ENCODE data around the gene NAV3.

NAV3 gene

GRCh38 chr12:78007173-78007572 is 176.5 kb downstream of the NAV3 start:
- DNase-seq (ENCODE audit: low spot score): no peak
- TF ChIP-seq CTCF (IDR thresholded peaks at IDR 0.05; ENCODE audit: borderline replicate concordance, control extremely low read depth, extremely low read depth, insufficient read depth, missing control alignments): no peak
- in situ Hi-C loops (cut with MboI; ENCODE audit: low sequenced_read_pairs, unreplicated experiment): no loop called here

GRCh38 chr12:78009031-78009430 is 178.3 kb downstream of the NAV3 start:
- in situ Hi-C loops (cut with MboI; ENCODE audit: low sequenced_read_pairs, unreplicated experiment): no loop called here
- DNase-seq (ENCODE audit: low spot score): no peak
- no peak for TF ChIP-seq CTCF (IDR thresholded peaks at IDR 0.05; ENCODE audit: borderline replicate concordance, control extremely low read depth, extremely low read depth, insufficient read depth, missing control alignments)

- in situ Hi-C loops (cut with MboI; ENCODE audit: low sequenced_read_pairs, unreplicated experiment): no loop called here
- no peak for DNase-seq (ENCODE audit: low spot score)
Observed at GRCh38 chr12:78018171-78018910, 187.6 kb downstream of the NAV3 start.

GRCh38 chr12:78018939-78019338 is 188.2 kb downstream of the NAV3 start:
- no peak for TF ChIP-seq CTCF (IDR thresholded peaks at IDR 0.05; ENCODE audit: borderline replicate concordance, control extremely low read depth, extremely low read depth, insufficient read depth, missing control alignments)
- DNase-seq (ENCODE audit: low spot score): no peak
- in situ Hi-C loops (cut with MboI; ENCODE audit: low sequenced_read_pairs, unreplicated experiment): no loop called here

More at GRCh38 chr12:78018171-78018910, 187.6 kb downstream of the NAV3 start:
- TF ChIP-seq CTCF (IDR thresholded peaks at IDR 0.05; ENCODE audit: borderline replicate concordance, control extremely low read depth, extremely low read depth, insufficient read depth, missing control alignments): no peak

- no peak for TF ChIP-seq CTCF (IDR thresholded peaks at IDR 0.05; ENCODE audit: borderline replicate concordance, control extremely low read depth, extremely low read depth, insufficient read depth, missing control alignments)
- DNase-seq (ENCODE audit: low spot score): no peak
- in situ Hi-C loops (cut with MboI; ENCODE audit: low sequenced_read_pairs, unreplicated experiment): no loop called here
Observed at GRCh38 chr12:78028426-78028825, 197.7 kb downstream of the NAV3 start.

GRCh38 chr12:78034025-78034424 is 203.3 kb downstream of the NAV3 start:
- DNase-seq (ENCODE audit: low spot score): no peak
- in situ Hi-C loops (cut with MboI; ENCODE audit: low sequenced_read_pairs, unreplicated experiment): no loop called here
- TF ChIP-seq CTCF (IDR thresholded peaks at IDR 0.05; ENCODE audit: borderline replicate concordance, control extremely low read depth, extremely low read depth, insufficient read depth, missing control alignments): no peak
